Measurements from ENCODE around the gene ZMIZ1. TPM values are rescaled to one million over a fixed set of nuclear protein-coding genes. Genes with fewer than 3 reads are reported as not detected.

ZMIZ1 gene
- polyA plus RNA-seq, 1 experiment = 7.6 TPM

DNA sequence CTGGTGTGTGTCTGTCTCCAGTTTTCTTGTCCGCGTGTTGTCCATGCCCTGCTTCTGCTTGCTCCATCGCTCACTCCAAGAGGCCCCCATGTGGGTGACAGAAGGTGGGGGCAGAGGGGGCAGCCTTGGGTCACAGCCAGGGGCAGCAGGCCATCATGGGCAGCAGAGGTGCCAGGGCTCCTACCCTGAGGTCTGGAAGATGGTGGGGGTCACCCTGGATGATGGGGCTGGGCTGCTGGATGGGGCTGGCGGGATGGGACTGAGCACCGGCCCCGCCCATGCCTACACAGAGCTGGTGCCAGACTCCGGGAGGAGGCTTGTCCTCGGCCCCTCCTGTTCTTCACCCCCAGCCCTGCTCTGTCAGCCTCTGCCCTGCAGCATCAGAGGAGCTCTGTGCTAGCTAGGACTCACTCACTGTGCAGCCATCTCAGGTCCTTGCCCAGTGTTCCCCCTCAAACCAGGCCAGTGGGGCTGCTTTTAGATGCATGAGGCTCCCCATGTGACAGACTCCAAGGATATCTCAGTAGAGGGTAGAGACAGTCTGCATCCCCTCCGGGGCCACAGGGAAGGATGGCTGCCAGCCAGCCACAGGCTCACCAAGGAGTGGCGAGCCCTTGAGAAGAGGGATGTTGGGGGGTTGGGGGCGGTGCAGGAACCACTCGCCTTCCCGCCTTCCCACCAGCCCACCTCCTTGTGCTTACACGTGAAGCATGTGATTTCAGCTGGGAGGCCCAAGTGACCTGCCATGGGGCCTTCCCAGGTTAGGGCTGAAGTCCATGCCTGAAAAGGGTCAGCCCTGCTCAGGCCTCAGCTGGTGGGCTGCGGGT is 243.0 kb downstream of the ZMIZ1 start:
- ChIA-PET CTCF (no interaction called here), POLR2A (interaction anchor here (0.6 kb wide), 1 partner anchor 9 kb away, joined by 17 read pairs; no protein-coding TSS in a partner anchor)
- DNase-seq (ENCODE audit: low read depth, low spot score) = no peak
- Histone ChIP-seq H3K27ac (ENCODE audit: low read depth, low read length) (no peak overlapping the region), H3K4me3 (ENCODE audit: low read depth, low read length) (no peak overlapping the region), H3K27me3 (ENCODE audit: control insufficient read depth, insufficient read depth, low read length) (no peaks in the 10 kb centered on the region), H3K9me3 (ENCODE audit: control insufficient read depth, insufficient read depth, low read length) (no peaks in the 10 kb centered on the region; the same call in 1 of the 2 replicates)
- TF ChIP-seq, protein P1, sequence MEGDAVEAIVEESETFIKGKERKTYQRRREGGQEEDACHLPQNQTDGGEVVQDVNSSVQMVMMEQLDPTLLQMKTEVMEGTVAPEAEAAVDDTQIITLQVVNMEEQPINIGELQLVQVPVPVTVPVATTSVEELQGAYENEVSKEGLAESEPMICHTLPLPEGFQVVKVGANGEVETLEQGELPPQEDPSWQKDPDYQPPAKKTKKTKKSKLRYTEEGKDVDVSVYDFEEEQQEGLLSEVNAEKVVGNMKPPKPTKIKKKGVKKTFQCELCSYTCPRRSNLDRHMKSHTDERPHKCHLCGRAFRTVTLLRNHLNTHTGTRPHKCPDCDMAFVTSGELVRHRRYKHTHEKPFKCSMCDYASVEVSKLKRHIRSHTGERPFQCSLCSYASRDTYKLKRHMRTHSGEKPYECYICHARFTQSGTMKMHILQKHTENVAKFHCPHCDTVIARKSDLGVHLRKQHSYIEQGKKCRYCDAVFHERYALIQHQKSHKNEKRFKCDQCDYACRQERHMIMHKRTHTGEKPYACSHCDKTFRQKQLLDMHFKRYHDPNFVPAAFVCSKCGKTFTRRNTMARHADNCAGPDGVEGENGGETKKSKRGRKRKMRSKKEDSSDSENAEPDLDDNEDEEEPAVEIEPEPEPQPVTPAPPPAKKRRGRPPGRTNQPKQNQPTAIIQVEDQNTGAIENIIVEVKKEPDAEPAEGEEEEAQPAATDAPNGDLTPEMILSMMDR (IDR thresholded peaks at IDR 0.05; ENCODE audit: low read depth, low read length) = no peak

- TF ChIP-seq, protein P1 (IDR thresholded peaks at IDR 0.05; ENCODE audit: low read depth, low read length) = no peak
- ChIA-PET POLR2A (no interaction called here), CTCF (no interaction called here)
- H3K4me3 ChIP-seq (ENCODE audit: low read depth, low read length) = no peak overlapping the region
- H3K9me3 ChIP-seq (ENCODE audit: control insufficient read depth, insufficient read depth, low read length) = no peaks in the 10 kb centered on the region; the same call in 1 of the 2 replicates
- H3K27me3 ChIP-seq (ENCODE audit: control insufficient read depth, insufficient read depth, low read length) = no peaks in the 10 kb centered on the region
- no peak for DNase-seq (ENCODE audit: low read depth, low spot score)
- H3K27ac ChIP-seq (ENCODE audit: low read depth, low read length) = peak overlapping the region; percentile 11
These were observed 243.9 kb downstream of the ZMIZ1 start for GRCh38 chr10:79312601-79313187.

DNA sequence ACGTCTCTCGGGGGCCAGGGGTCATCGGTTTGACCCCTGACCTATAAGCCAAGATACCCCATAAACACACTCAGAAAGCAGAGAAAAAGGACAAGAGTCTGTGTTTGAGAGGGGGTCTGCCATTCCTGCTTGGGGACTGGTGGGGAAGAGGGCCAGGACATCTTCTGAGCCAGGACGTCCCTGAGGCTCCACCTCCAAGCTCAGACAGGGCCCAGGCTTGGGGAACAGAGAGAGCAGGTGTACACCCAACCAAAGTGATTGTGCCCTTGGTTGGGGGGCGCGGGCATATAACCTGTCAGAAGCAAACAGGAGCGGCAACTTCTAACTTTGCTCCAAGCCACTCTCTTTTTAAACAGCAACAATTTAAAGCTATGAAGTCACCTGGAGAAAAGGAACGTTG is 244.6 kb downstream of the ZMIZ1 start:
- CTCF ChIA-PET = no interaction called here

GRCh38 chr10:79313911-79314439 is 245.2 kb downstream of the ZMIZ1 start:
- H3K4me3 ChIP-seq (ENCODE audit: low read depth, low read length) = no peak overlapping the region
- TF ChIP-seq, protein P1 (IDR thresholded peaks at IDR 0.05; ENCODE audit: low read depth, low read length) = no peak
- DNase-seq (ENCODE audit: low read depth, low spot score) = no peak
- H3K9me3 ChIP-seq (ENCODE audit: control insufficient read depth, insufficient read depth, low read length) = peaks cover 2% of the 10 kb centered on the region
- CTCF ChIA-PET = no interaction called here
- H3K27me3 ChIP-seq (ENCODE audit: control insufficient read depth, insufficient read depth, low read length) = no peaks in the 10 kb centered on the region
- POLR2A ChIA-PET = no interaction called here
- H3K27ac ChIP-seq (ENCODE audit: low read depth, low read length) = no peak overlapping the region

More for the DNA sequence above, 244.6 kb downstream of the ZMIZ1 start:
- no peak for DNase-seq (ENCODE audit: low read depth, low spot score)
- no peaks in the 10 kb centered on the region; the same call in 1 of the 2 replicates for H3K9me3 ChIP-seq (ENCODE audit: control insufficient read depth, insufficient read depth, low read length)
- H3K27ac ChIP-seq (ENCODE audit: low read depth, low read length) = no peak overlapping the region
- no peaks in the 10 kb centered on the region for H3K27me3 ChIP-seq (ENCODE audit: control insufficient read depth, insufficient read depth, low read length)
- no peak overlapping the region for H3K4me3 ChIP-seq (ENCODE audit: low read depth, low read length)
- POLR2A ChIA-PET = no interaction called here
- TF ChIP-seq, protein P1 (IDR thresholded peaks at IDR 0.05; ENCODE audit: low read depth, low read length) = no peak
